Karpas-422 (cell line): ENCODE measurements around the gene F8. TPM values are rescaled to one million over a fixed set of nuclear protein-coding genes. Genes with fewer than 3 reads are reported as not detected.

ENCODE experiments used
- small RNA-seq: library from RNA; depleted of rRNA; stranded (forward); fragments of <200 nt; gene quantifications from one replicate; pipeline ENCODE3, GENCODE V24; 2014
- total RNA-seq: library from RNA; depleted of rRNA; stranded (reverse); fragments of >200 nt; shearing (Covaris generic); gene quantifications from 2 replicates; pipeline ENCODE4 v1.2.3, GENCODE V29; 2014; ENCODE audit warnings: low replicate concordance; rRNA removed

F8 gene
- total RNA-seq, 1 experiment from 2014 or later = 4.1 TPM

Small RNAs within 50 kb of the gene (small RNA-seq; reads per million reads assigned to genes)
- gene MIR1184-1 = not detected

Other genes starting within 250 kb of the F8 start
- gene MPP1, start 217.2 kb downstream of the F8 start, total RNA-seq = 5.7 and 10.7 TPM in 2 replicates
- not detected in 2 replicates for gene SMIM9, start 188.1 kb downstream of the F8 start, total RNA-seq
- gene F8A1, start 136.4 kb downstream of the F8 start, total RNA-seq = 8.4 and 9.1 TPM in 2 replicates
- 38.9 and 55.2 TPM in 2 replicates for gene FUNDC2, start 4.1 kb upstream of the F8 start, total RNA-seq
- gene CMC4, start 48.4 kb upstream of the F8 start, total RNA-seq = 15.8 and 36.1 TPM in 2 replicates
- gene MTCP1, start 48.4 kb upstream of the F8 start, total RNA-seq = 21.9 and 95.2 TPM in 2 replicates
- gene BRCC3, start 48.8 kb upstream of the F8 start, total RNA-seq = 13.2 and 15.9 TPM in 2 replicates
- gene VBP1, start 193.7 kb upstream of the F8 start, total RNA-seq = 28.8 and 58.4 TPM in 2 replicates
- gene RAB39B, start 241.8 kb upstream of the F8 start, total RNA-seq = 9.7 and 14.3 TPM in 2 replicates